Endothelial cell (in vitro differentiated cells): ENCODE measurements around the gene GRB10. TPM values are rescaled to one million over a fixed set of nuclear protein-coding genes. Genes with fewer than 3 reads are reported as not detected.

Experiments
- DNase-seq: peaks from one replicate; pipeline ENCODE4 v3.0.0; 2021; ENCODE audit warnings: low spot score
- H3K27ac Mint-ChIP-seq: one replicate; pipeline ENCODE4 v1.8.0; 2021; ENCODE audit warnings: mixed read lengths, inconsistent platforms; ENCODE audit not compliant: unreplicated experiment
- H3K27me3 Mint-ChIP-seq: one replicate; pipeline ENCODE4 v1.8.0; 2021; ENCODE audit warnings: mild to moderate bottlenecking, moderate library complexity, mixed read lengths, inconsistent platforms; ENCODE audit not compliant: unreplicated experiment
- H3K36me3 Mint-ChIP-seq: one replicate; pipeline ENCODE4 v1.8.0; 2021; ENCODE audit warnings: mild to moderate bottlenecking, low read depth, mixed read lengths, inconsistent platforms; ENCODE audit not compliant: unreplicated experiment
- H3K4me1 Mint-ChIP-seq: one replicate; pipeline ENCODE4 v1.8.0; 2021; ENCODE audit warnings: mild to moderate bottlenecking, mixed read lengths, inconsistent platforms; ENCODE audit not compliant: unreplicated experiment
- H3K4me3 Mint-ChIP-seq: one replicate; pipeline ENCODE4 v1.8.0; 2021; ENCODE audit warnings: mild to moderate bottlenecking, mixed read lengths, inconsistent platforms; ENCODE audit not compliant: unreplicated experiment
- H3K9me3 Mint-ChIP-seq: one replicate; pipeline ENCODE4 v1.8.0; 2021; ENCODE audit warnings: mixed read lengths, inconsistent platforms; ENCODE audit not compliant: unreplicated experiment
- total RNA-seq: library from RNA; stranded (reverse); fragmentation: NEBNext Ultra II Directional; extraction: Animal tissue kit (Norgen Biotek cat#: 25700); gene quantifications from one replicate; pipeline ENCODE4 v1.2.1, GENCODE V29; 2021; ENCODE audit not compliant: unreplicated experiment
- TF ChIP-seq, protein P1 (sequence below): fragments of 200-600 bp; sonication (generic); IDR thresholded peaks from one replicate; pipeline ENCODE4 v1.5.0; 2021; ENCODE audit warnings: antibody characterized with exemption; ENCODE audit not compliant: unreplicated experiment

The GRB10 gene
- total RNA-seq, 1 donor from 2014 or later, result 164 TPM

DNA sequence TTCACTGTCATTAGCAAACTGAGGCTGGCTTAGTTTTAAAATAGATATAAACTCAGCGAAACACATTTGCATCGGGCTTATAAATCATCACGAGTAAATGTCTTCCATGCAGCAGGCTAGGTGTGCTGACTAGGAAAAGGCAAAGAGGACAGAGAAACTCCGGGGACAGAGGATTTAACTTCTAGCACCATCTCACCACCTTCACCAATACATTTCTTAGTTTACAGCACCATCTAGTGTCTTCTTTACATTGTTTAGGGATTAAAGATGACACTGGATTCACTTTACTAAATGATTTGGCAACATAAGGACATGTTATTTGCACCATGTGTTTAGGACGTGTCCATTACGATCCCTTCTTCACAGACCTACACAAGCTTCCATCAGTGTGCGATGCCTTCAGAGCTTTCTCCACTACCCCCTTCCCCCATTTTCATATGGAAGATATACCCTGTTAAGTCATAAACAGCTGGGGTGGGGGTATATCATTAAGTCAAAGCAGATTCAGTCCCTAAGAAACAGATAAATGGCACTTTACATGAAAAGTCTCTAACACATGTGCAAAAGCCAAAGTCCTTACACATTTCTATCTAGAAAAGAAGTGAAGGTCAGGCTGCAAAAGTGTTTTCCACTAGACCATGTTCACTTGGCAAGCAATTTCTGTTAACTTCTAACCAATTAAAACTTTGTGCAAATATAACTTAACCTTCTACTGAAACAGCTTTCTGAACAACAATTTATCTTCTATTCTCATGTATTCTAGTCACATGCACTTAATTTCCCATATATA lies 103.3 kb downstream of the GRB10 start:
- no peak for DNase-seq
- H3K27me3 Mint-ChIP-seq, result peaks cover 6% of the 10 kb centered on the region
- no peak overlapping the region for H3K4me3 Mint-ChIP-seq
- no peaks in the 10 kb centered on the region for H3K9me3 Mint-ChIP-seq
- H3K4me1 Mint-ChIP-seq, result peaks cover 29% of the 10 kb centered on the region
- TF ChIP-seq, protein P1, sequence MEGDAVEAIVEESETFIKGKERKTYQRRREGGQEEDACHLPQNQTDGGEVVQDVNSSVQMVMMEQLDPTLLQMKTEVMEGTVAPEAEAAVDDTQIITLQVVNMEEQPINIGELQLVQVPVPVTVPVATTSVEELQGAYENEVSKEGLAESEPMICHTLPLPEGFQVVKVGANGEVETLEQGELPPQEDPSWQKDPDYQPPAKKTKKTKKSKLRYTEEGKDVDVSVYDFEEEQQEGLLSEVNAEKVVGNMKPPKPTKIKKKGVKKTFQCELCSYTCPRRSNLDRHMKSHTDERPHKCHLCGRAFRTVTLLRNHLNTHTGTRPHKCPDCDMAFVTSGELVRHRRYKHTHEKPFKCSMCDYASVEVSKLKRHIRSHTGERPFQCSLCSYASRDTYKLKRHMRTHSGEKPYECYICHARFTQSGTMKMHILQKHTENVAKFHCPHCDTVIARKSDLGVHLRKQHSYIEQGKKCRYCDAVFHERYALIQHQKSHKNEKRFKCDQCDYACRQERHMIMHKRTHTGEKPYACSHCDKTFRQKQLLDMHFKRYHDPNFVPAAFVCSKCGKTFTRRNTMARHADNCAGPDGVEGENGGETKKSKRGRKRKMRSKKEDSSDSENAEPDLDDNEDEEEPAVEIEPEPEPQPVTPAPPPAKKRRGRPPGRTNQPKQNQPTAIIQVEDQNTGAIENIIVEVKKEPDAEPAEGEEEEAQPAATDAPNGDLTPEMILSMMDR, result no peak
- peaks cover 19% of the 10 kb centered on the region for H3K36me3 Mint-ChIP-seq
- H3K27ac Mint-ChIP-seq, result no peak overlapping the region

DNA sequence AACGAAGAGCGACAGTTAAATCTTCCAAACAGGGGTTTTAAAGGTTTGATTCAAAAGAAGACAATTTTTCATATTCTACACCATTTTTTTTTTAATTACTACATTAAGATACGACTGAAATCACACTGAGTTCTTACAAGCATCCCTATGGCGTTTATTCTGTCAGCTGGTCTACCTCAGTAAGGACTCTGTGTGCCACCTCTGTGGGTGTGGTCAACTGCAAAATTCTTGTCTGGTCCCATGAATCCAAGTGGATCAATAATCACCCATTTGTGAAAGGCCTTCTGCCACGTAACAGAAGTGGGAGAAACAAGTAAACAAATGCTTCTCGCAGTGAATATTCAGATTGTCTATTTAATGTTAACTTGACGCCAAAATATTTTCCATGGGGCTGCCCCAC lies 104.1 kb downstream of the GRB10 start:
- Mint-ChIP-seq H3K27ac (no peak overlapping the region), H3K36me3 (peaks cover 27% of the 10 kb centered on the region), H3K9me3 (no peaks in the 10 kb centered on the region), H3K4me1 (peaks cover 25% of the 10 kb centered on the region), H3K4me3 (no peak overlapping the region), H3K27me3 (peaks cover 11% of the 10 kb centered on the region)
- TF ChIP-seq, protein P1, result no peak
- DNase-seq, result no peak

DNA sequence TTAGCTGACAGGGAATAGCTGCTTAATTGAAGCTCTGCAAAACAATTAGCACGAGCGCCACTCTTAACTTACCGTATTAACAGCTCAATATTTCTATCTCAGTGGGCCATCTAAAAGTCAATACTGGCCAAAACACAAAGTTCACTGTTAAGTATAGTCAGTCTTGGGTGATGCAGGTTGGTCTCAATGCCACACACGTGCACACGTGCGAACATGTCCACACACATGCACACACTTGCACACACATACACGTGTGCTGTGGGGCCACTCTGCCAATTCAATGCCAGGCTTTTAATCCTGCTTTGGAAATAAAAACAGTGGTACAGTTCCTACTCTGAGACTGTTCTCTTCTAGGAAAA lies 105.1 kb downstream of the GRB10 start:
- Mint-ChIP-seq H3K4me3 (no peak overlapping the region), H3K27me3 (peaks cover 14% of the 10 kb centered on the region), H3K27ac (no peak overlapping the region), H3K9me3 (no peaks in the 10 kb centered on the region), H3K36me3 (peaks cover 33% of the 10 kb centered on the region), H3K4me1 (peaks cover 25% of the 10 kb centered on the region)
- DNase-seq, result no peak
- TF ChIP-seq, protein P1, result no peak

DNA sequence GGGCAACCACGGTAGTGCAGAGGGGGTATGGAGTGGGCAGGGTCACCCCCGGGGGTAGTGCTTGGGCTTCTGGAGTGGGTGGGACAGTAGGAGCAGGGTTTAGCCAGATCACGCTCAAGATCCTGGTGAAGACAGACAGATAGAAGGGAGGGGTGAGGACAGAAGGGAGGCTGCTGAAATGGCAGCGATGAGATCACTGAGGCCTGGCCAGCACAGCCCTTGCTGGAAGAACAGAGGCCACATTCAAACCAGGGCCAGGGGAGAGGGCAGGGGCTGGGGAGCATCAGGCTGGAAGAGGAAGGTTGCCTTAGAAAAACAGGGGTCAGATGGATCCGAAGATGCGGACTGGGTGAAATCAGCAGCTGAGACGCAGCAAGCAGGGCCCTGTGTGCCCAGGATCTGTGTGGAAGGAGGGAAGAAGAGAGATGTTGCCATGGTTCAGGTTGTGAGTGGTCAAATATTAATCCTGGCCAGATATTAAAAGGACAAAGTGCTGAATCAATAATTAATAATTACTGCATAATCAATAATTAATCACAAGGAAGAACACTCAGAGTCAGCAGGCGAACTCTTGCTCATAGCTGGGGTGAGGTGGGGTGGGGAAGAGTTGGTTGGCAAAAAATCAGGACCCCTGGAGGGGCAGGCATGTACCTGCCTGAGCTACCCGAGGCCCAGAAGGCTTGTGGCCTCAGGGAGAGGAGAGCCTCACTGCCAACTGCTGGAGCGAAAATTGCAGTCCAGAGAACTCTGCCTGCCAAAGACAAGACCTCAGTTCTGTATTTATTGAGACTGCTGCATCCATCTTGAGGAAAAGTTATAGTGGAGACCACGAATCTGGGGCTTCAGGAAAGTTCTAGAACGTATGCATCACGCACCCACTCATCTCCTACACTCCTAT lies 105.7 kb downstream of the GRB10 start:
- H3K36me3 Mint-ChIP-seq, result peaks cover 37% of the 10 kb centered on the region
- no peak overlapping the region for H3K27ac Mint-ChIP-seq
- H3K4me3 Mint-ChIP-seq, result no peak overlapping the region
- TF ChIP-seq, protein P1, result no peak
- DNase-seq, result no peak
- H3K9me3 Mint-ChIP-seq, result no peaks in the 10 kb centered on the region
- peaks cover 22% of the 10 kb centered on the region for H3K4me1 Mint-ChIP-seq
- peaks cover 14% of the 10 kb centered on the region for H3K27me3 Mint-ChIP-seq
